Measurements from ENCODE around the gene LRRC14B.
"Not testable (repeated sequence)": the region's sequence is repeated elsewhere in the genome, so short reads cannot be mapped to it uniquely, and the experiment has no call there.

Gene LRRC14B

GRCh38 chr5:192970-193831, 1.9 kb downstream of the LRRC14B start:
- DNase-seq: no peak

- DNase-seq: no peak
Observed at GRCh38 chr5:194102-194501, 2.8 kb downstream of the LRRC14B start.

- no peak for DNase-seq
Observed at GRCh38 chr5:194603-195209, 3.4 kb downstream of the LRRC14B start.

- DNase-seq: no peak
Observed at GRCh38 chr5:195401-196160, 4.3 kb downstream of the LRRC14B start.

GRCh38 chr5:196350-196749, 5.1 kb downstream of the LRRC14B start:
- DNase-seq: no peak

- not testable (repeated sequence) for DNase-seq
Observed at GRCh38 chr5:197031-197430, 5.7 kb downstream of the LRRC14B start.

GRCh38 chr5:197892-198489, 6.7 kb downstream of the LRRC14B start:
- DNase-seq: no peak

GRCh38 chr5:198516-199196, 7.4 kb downstream of the LRRC14B start:
- no peak for DNase-seq

GRCh38 chr5:199197-199949, 8.1 kb downstream of the LRRC14B start:
- no peak for DNase-seq

- DNase-seq: no peak
Observed at GRCh38 chr5:199950-200645, 8.8 kb downstream of the LRRC14B start.

- DNase-seq: peak; percentile 37
Observed at GRCh38 chr5:200985-201384, 9.7 kb downstream of the LRRC14B start.

- DNase-seq: no peak
Observed at GRCh38 chr5:201672-202071, 10.4 kb downstream of the LRRC14B start.

- no peak for DNase-seq
Observed at GRCh38 chr5:203246-203930, 12.1 kb downstream of the LRRC14B start.

- DNase-seq: no peak
Observed at GRCh38 chr5:204001-204400, 12.7 kb downstream of the LRRC14B start.

- no peak for DNase-seq
Observed at GRCh38 chr5:204462-204861, 13.2 kb downstream of the LRRC14B start.

- DNase-seq: no peak
Observed at GRCh38 chr5:204966-205670, 13.8 kb downstream of the LRRC14B start.

- no peak for DNase-seq
Observed at GRCh38 chr5:206406-206805, 15.1 kb downstream of the LRRC14B start.

GRCh38 chr5:206927-207536, 15.7 kb downstream of the LRRC14B start:
- no peak for DNase-seq

GRCh38 chr5:207599-207998, 16.3 kb downstream of the LRRC14B start:
- DNase-seq: no peak
